Lower leg skin (tissue), 4 donors: ENCODE data around the gene ADORA1. TPM values are rescaled to one million over a fixed set of nuclear protein-coding genes. Genes with fewer than 3 reads are reported as not detected.

Experiments
- DNase-seq, 2 donors: peaks; one replicate each; pipeline ENCODE4 v3.0.0-alpha.2; 2019; ENCODE audit warnings: low spot score in 2 of 2
- H3K4me3 ChIP-seq: fragments of 200-600 bp; sonication (generic); 2 replicates; pipeline ENCODE4 v1.5.1; 2017; ENCODE audit warnings: mild to moderate bottlenecking, low read depth; ENCODE audit not compliant: poor library complexity, severe bottlenecking
- POLR2A ChIP-seq, 2 donors: fragments of 450-650 bp; IDR thresholded peaks; one replicate each; pipeline ENCODE4 v1.6.1; 2016 to 2017; ENCODE audit warnings: antibody characterized with exemption in 2 of 2, mild to moderate bottlenecking in 1 of 2, moderate library complexity in 1 of 2
- WGBS, 2 donors: methylation state at CpG; one replicate each; pipeline ENCODE4 v1.1.5; 2018; 5-methylcytosine and 5-hydroxymethylcytosine counted together
- intact Hi-C: fragments of 100-400 bp; cut with DNase I; formaldehyde crosslinking; loops from one replicate; pipeline ENCODE4 v1.15.0; 2023; ENCODE audit warnings: low total_unique reads
- total RNA-seq, 4 donors: library from RNA; depleted of rRNA; stranded (reverse); fragments of >200 nt; gene quantifications; one replicate each; pipeline ENCODE4 v1.1.0, GENCODE V29; 2016
- TF ChIP-seq, protein P1 (sequence below), 3 donors: fragments of 450-650 bp; IDR thresholded peaks; one replicate each; pipeline ENCODE4 v1.5.1; 2016; ENCODE audit warnings: antibody characterized with exemption in 3 of 3, mild to moderate bottlenecking in 3 of 3, moderate library complexity in 2 of 3

The ADORA1 gene
- total RNA-seq, 4 donors from 2014 or later = 1.8 to 7.7 (median 5.3) TPM

DNA sequence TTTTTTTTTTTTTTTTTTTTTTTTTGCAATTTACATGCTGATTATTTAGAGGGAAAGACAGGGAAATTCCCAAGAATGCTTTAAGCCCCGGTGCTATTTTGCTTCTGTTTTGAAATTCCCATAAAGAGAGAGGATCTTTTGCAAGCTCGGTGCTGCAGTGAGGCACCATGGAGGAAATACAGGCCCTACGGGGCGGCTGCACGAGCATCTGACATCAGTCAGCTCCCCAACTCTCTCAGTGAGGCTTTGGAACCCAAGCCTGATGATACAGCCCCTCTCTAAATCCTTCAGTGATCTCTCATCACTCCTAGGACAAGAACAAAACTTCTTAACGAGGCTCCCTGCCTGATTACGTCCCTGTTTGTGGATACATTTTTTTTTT, 59.8 kb downstream of the ADORA1 start:
- WGBS, 2 donors = 24 to 38% methylated on average over 7 of the region's 7 CpGs
- intact Hi-C loops = no loop called here
- TF ChIP-seq, protein P1, sequence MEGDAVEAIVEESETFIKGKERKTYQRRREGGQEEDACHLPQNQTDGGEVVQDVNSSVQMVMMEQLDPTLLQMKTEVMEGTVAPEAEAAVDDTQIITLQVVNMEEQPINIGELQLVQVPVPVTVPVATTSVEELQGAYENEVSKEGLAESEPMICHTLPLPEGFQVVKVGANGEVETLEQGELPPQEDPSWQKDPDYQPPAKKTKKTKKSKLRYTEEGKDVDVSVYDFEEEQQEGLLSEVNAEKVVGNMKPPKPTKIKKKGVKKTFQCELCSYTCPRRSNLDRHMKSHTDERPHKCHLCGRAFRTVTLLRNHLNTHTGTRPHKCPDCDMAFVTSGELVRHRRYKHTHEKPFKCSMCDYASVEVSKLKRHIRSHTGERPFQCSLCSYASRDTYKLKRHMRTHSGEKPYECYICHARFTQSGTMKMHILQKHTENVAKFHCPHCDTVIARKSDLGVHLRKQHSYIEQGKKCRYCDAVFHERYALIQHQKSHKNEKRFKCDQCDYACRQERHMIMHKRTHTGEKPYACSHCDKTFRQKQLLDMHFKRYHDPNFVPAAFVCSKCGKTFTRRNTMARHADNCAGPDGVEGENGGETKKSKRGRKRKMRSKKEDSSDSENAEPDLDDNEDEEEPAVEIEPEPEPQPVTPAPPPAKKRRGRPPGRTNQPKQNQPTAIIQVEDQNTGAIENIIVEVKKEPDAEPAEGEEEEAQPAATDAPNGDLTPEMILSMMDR (IDR thresholded peaks at IDR 0.05) = no peak
- no peak for TF ChIP-seq POLR2A (IDR thresholded peaks at IDR 0.05)
- H3K4me3 ChIP-seq = no peak overlapping the region
- no peak for DNase-seq

DNA sequence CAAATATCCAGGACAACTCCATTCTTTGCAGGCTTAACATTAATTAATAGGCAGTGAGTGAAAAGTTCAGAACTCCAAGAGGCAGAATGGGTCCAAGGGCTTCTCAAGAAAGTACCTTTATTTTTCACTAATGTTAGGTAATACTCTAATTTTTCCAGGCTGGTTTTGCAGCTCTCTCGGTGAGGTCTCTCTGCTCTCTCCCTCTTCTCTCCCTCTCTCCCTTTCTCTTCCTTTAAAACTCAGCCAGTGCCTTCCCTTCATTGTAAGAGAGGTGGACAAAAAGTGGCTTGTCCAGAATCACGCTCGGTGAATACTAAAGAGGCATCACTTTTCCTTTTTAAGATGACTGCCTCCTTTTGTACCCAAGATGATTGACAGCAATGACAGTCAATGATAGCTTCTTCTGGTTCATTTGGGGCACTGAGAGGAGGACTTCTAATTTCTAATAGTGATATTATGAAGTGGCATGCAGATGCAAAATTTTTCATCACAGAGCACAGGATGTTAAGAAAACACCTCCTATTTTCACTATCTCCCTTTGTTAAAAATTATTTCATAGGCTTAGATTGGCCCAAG, 60.3 kb downstream of the ADORA1 start:
- DNase-seq = no peak
- WGBS, 2 donors = 72 to 75% methylated on average over 3 of the region's 3 CpGs
- intact Hi-C loops = no loop called here
- TF ChIP-seq, protein P1 (IDR thresholded peaks at IDR 0.05) = no peak
- TF ChIP-seq POLR2A (IDR thresholded peaks at IDR 0.05) = no peak
- no peak overlapping the region for H3K4me3 ChIP-seq

DNA sequence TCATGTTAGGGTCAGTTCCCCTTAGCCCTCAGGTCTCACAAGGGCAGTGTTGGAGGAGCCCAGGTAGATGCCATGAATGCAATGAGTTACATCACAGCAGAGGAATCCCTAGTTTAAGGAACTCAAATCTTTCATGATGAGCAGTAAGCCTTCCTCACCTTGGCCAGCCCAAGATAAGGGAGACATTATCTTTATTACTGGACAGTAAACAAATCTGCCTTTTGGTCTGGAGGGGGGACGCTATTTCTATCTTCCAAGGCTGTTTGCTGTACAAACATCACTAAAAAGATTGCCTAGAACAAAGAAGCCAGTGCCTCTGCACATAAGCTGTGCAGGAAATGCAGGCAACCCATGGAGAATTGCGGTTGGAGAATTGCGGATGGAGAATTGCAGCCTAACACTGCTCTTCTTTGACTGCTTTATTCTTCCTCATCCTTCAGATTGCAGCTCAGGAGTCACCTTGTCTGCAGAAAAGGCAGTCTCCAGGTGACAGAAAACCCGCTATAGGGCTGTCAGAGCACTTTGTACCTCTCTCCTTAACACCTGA, 61.2 kb downstream of the ADORA1 start:
- TF ChIP-seq, protein P1 (IDR thresholded peaks at IDR 0.05) = no peak
- TF ChIP-seq POLR2A (IDR thresholded peaks at IDR 0.05) = no peak

DNA sequence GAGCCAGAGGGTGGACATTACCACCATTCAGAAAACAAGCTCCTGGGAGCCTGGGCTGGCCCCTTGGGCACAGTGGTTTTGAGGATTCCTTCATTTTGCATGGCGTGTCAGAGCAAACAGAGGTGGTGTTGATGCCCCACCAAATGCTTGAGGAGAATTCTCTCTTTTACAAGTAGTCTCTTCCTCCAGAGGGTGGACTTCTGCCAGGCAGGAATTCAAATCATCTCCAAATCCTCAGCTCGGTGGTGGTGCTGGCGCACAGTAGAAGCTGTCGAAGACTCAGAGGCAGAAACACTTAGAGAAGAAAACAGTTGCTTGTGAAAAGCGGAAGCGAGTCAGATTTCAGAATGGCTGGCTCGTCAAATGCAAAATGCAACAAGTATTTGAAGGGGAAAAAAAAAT, 62.4 kb downstream of the ADORA1 start:
- DNase-seq = peak in 1 of 2 donors; percentile 78
- no peak overlapping the region for H3K4me3 ChIP-seq
- intact Hi-C loops = no loop called here
- WGBS, 2 donors = 58 to 61% methylated on average over 7 of the region's 7 CpGs
- TF ChIP-seq POLR2A (IDR thresholded peaks at IDR 0.05) = no peak
- TF ChIP-seq, protein P1 (IDR thresholded peaks at IDR 0.05) = no peak

More for the DNA sequence above, 61.2 kb downstream of the ADORA1 start:
- DNase-seq = no peak
- no peak overlapping the region for H3K4me3 ChIP-seq
- 93 to 94% methylated on average over 4 of the region's 4 CpGs for WGBS, 2 donors
- intact Hi-C loops = no loop called here

DNA sequence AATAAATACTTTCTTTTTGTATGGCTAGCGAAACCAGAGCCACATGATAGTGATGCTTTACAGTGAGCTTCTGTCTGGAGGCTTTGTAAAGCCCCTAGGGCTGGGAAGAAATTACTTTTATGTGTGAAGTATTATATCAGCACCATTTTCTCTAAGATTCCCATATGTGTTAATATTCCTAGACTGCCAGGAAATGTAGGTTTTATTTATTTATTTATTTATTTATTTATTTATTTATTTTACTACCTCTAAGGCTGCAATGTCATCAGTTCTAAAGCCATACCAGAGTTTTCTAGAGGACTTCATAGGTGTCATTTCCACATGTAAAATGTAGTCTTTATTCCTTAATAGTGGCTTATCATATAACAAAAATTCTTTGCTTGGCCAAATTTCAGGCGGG, 63.4 kb downstream of the ADORA1 start:
- WGBS, 2 donors = 95 to 96% methylated on average over 2 of the region's 2 CpGs
- intact Hi-C loops = no loop called here
- H3K4me3 ChIP-seq = no peak overlapping the region
- DNase-seq = no peak
- no peak for TF ChIP-seq POLR2A (IDR thresholded peaks at IDR 0.05)
- TF ChIP-seq, protein P1 (IDR thresholded peaks at IDR 0.05) = no peak

DNA sequence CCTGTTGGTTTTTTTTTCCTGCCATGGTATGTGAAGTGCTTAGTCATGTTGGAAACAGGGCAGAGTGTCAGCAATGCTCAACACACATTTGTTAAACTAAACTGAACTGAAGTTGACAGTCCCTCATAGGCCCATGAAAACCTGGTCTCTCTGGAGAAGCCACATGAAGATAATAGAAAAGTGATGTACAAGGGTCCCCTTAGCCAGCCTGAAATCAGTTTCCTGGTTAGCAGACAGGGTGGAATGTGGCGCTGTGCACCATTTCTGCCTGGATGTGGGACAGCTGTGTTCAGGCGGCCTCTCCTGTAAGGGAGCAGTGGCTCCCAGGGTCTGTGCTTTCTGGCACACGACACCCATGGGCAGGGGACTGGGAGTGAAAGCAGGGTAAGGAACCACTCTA, 68.8 kb downstream of the ADORA1 start:
- H3K4me3 ChIP-seq = no peak overlapping the region
- TF ChIP-seq, protein P1 (IDR thresholded peaks at IDR 0.05) = no peak
- no peak for TF ChIP-seq POLR2A (IDR thresholded peaks at IDR 0.05)
- intact Hi-C loops = no loop called here
- peak in 1 of 2 donors; percentile 61 for DNase-seq
- WGBS, 2 donors = 89 to 90% methylated on average over 3 of the region's 3 CpGs
